K562 (cell line): ENCODE data around the gene PREX1. TPM values are rescaled to one million over a fixed set of nuclear protein-coding genes. Genes with fewer than 3 reads are reported as not detected.

Experiments
- ATAC-seq: fragments of 200-7000 bp; cut with Tn5 transposase; 3 replicates; pipeline ENCODE4 v1.9.1; 2020; ENCODE audit warnings: moderate library complexity
- BruUV-seq: library from RNA; stranded (reverse); fragments of 400-500 nt; replicated peaks from 2 replicates; lab custom pipeline; 2021; lab: Mats Ljungman, UMichigan
- CTCF ChIA-PET: fragments of 300-600 bp; formaldehyde crosslinking; extraction: SDS; loops from one replicate; lab custom pipeline; 2021; ENCODE audit warnings: low intra/inter-chr PET ratio; lab: Yijun Ruan, JAX
- POLR2A ChIA-PET: fragments of 300-600, 350-650 bp; sonication (Branson Sonifier 250); formaldehyde crosslinking; extraction: SDS; loops from one replicate; lab custom pipeline; 2021; ENCODE audit warnings: antibody characterized with exemption, inconsistent platforms; lab: Yijun Ruan, JAX
- DNase-seq, 4 experiments: peaks; one replicate each; pipeline versions ENCODE4 v3.0.0 to v3.0.0-alpha.2; 2011 to 2018; ENCODE audit warnings: low spot score in 3 of 4, mixed read lengths in 3 of 4; ENCODE audit errors: extremely low read depth in 1 of 4
- FAIRE-seq: peaks from 2 replicates; lab custom pipeline; 2011; peaks lifted over from hg19 to GRCh38; lab: Jason Lieb, UNC
- H2AFZ ChIP-seq: 2 replicates; pipeline ENCODE4 v1.6.0; 2011; ENCODE audit warnings: low read depth, low read length, control low read depth, inconsistent platforms
- H3K27ac ChIP-seq: fragments of 200-600 bp; 3 replicates; pipeline ENCODE4 v1.8.0; 2011; ENCODE audit warnings: low read depth, mild to moderate bottlenecking, control low read depth, inconsistent platforms, low read length, moderate library complexity, mixed read lengths; ENCODE audit errors: extremely low read depth
- H3K27me3 ChIP-seq, 2 experiments: fragments of 300-600 bp in 1 of 2; 2 replicates in 1 of 2; 3 replicates in 1 of 2; pipeline versions ENCODE4 v1.6.0 to v1.8.0; 2011; ENCODE audit warnings: inconsistent platforms in 2 of 2, low read length in 2 of 2, mild to moderate bottlenecking in 1 of 2, mixed read lengths in 1 of 2, moderate library complexity in 1 of 2; ENCODE audit not compliant: control insufficient read depth in 2 of 2, insufficient read depth in 2 of 2
- H3K36me3 ChIP-seq: fragments of 300-600 bp; 3 replicates; pipeline ENCODE4 v1.8.0; 2011; ENCODE audit warnings: mild to moderate bottlenecking, low read length, inconsistent platforms; ENCODE audit not compliant: control insufficient read depth, insufficient read depth
- H3K4me1 ChIP-seq, 2 experiments: fragments of 200-600 bp in 1 of 2; replicated peaks in 1 of 2; 2 replicates in 1 of 2; 3 replicates in 1 of 2; pipeline versions ENCODE4 v1.5.1 to v1.8.0; 2011; ENCODE audit warnings: inconsistent platforms in 2 of 2, low read length in 2 of 2, mild to moderate bottlenecking in 1 of 2, mixed read lengths in 1 of 2, moderate library complexity in 1 of 2; ENCODE audit not compliant: control insufficient read depth in 2 of 2, insufficient read depth in 2 of 2
- H3K4me2 ChIP-seq: 2 replicates; pipeline ENCODE4 v1.6.1; 2011; ENCODE audit warnings: low read length, control low read depth, inconsistent platforms, mixed read lengths; ENCODE audit not compliant: insufficient read depth
- H3K4me3 ChIP-seq: fragments of 200-600 bp; sonication (generic), shearing (Covaris generic); 2 replicates; pipeline ENCODE4 v1.5.1; 2016; ENCODE audit warnings: control low read depth, inconsistent platforms
- H3K79me2 ChIP-seq: fragments of 200-600 bp; 3 replicates; pipeline ENCODE4 v1.8.0; 2011; ENCODE audit warnings: low read length, inconsistent platforms; ENCODE audit not compliant: control insufficient read depth, insufficient read depth
- H3K9ac ChIP-seq, 2 experiments: 2 replicates each; pipeline versions ENCODE4 v1.6.0 to v1.6.1; 2011; ENCODE audit warnings: low read depth in 2 of 2, low read length in 2 of 2, control low read depth in 1 of 2, inconsistent platforms in 1 of 2, mild to moderate bottlenecking in 1 of 2, mixed read lengths in 1 of 2; ENCODE audit not compliant: insufficient read depth in 1 of 2
- H3K9me1 ChIP-seq: one replicate; pipeline ENCODE4 v1.6.0; 2011; ENCODE audit warnings: inconsistent platforms, mild to moderate bottlenecking, low read length, moderate library complexity; ENCODE audit not compliant: control insufficient read depth, insufficient read depth
- H3K9me3 ChIP-seq: replicated peaks from 2 replicates; pipeline ENCODE4 v1.5.1; 2011; ENCODE audit warnings: low read depth, low read length, inconsistent platforms; ENCODE audit not compliant: control insufficient read depth, insufficient read depth
- H4K20me1 ChIP-seq: replicated peaks from 2 replicates; pipeline ENCODE4 v1.6.1; 2011; ENCODE audit warnings: low read length, inconsistent platforms, mixed read lengths; ENCODE audit not compliant: control insufficient read depth, insufficient read depth
- BHLHE40 ChIP-seq: IDR thresholded peaks from 2 replicates; pipeline ENCODE4 v1.6.1; 2011; ENCODE audit warnings: low read length, improper control_type of control experiment
- C11orf30 ChIP-seq: fragments of 450-650 bp; IDR thresholded peaks from 2 replicates; pipeline ENCODE4 v1.6.1; 2016; ENCODE audit warnings: low read depth, mild to moderate bottlenecking
- CHD7 ChIP-seq: fragments of 200-600 bp; sonication (generic); IDR thresholded peaks from one replicate; pipeline ENCODE4 v1.6.1; 2012; ENCODE audit warnings: mild to moderate bottlenecking, low read depth, low read length, inconsistent platforms
- NELFE ChIP-seq: IDR thresholded peaks from 2 replicates; pipeline ENCODE4 v1.6.1; 2011; ENCODE audit warnings: mild to moderate bottlenecking; ENCODE audit not compliant: insufficient read depth, insufficient read length
- PHTF2 ChIP-seq: fragments of 250-450 bp; sonication (Bioruptor Pico); IDR thresholded peaks from 2 replicates; pipeline ENCODE4 v1.5.0; 2021; ENCODE audit warnings: mild to moderate bottlenecking
- RBM25 ChIP-seq: fragments of 200-400 bp; formaldehyde crosslinking; IDR thresholded peaks from 2 replicates; pipeline ENCODE4 v1.6.1; 2018; ENCODE audit warnings: low read length, low read depth, moderate library complexity; ENCODE audit not compliant: severe bottlenecking
- TFAP4 ChIP-seq: sonication (generic); formaldehyde crosslinking; IDR thresholded peaks from 2 replicates; pipeline ENCODE4 v1.8.0; 2022; ENCODE audit warnings: missing genetic modification reagents, mild to moderate bottlenecking, moderate library complexity, borderline replicate concordance
- WGBS: fragments of 100-300 bp; shearing (Covaris generic); methylation state at CpG from one replicate; pipeline ENCODE4 v1.1.6; 2016; ENCODE audit warnings: low coverage, mixed read lengths; ENCODE audit not compliant: insufficient coverage; ENCODE audit errors: missing lambda C conversion rate; 5-methylcytosine and 5-hydroxymethylcytosine counted together
- in situ Hi-C: fragments of 300-500 bp; cut with MboI; formaldehyde crosslinking; loops from 4 replicates; pipeline ENCODE4 v1.15.0; 2018; ENCODE audit warnings: inconsistent platforms, mixed read lengths
- intact Hi-C: fragments of 100-400 bp; cut with micrococcal nuclease; formaldehyde crosslinking; loops from 2 replicates; pipeline ENCODE4 v1.14.2; 2022
- polyA plus RNA-seq, 8 experiments: library from polyadenylated mRNA; depleted of rRNA in 4 of 8; stranded (reverse) in 5 of 8; unstranded in 3 of 8; fragments of >200 nt; fragmentation: Nextera tagmentation in 2 of 8; fragmentation: Illumina TruSeq in 1 of 8; extraction: Ambion mirVana in 2 of 8; extraction: Trizol in 1 of 8; gene quantifications; 2 replicates each; pipeline versions ENCODE4 v1.2.1 to v1.2.3, GENCODE V29; 2011 to 2014; ENCODE audit warnings: inconsistent platforms in 1 of 8, missing spikeins in 1 of 8
- total RNA-seq, 7 experiments: library from RNA; depleted of rRNA in 6 of 7; stranded (reverse); fragments of >200 nt in 6 of 7; fragmentation: Illumina TruSeq in 2 of 7; extraction: Trizol in 2 of 7; gene quantifications; 2 replicates each; pipeline versions ENCODE4 v1.2.1 to v1.2.3, GENCODE V29; 2011 to 2021; ENCODE audit warnings: low replicate concordance in 1 of 7

PREX1 gene
- total and polyA plus RNA-seq, 9 of the 15 experiments (the other 6 are each of a cell fraction or from before 2014, with no cell fraction given), result 0.37 to 10.4 (median 4.8) TPM

- TF ChIP-seq RBM25, result no peak
These were observed 43.5 kb downstream of the PREX1 start (continued) for GRCh38 chr20:48784273-48784641.

- Histone ChIP-seq H3K9me1 (no peaks in the 10 kb centered on the region), H2AFZ (no peak overlapping the region), H3K27me3 (peaks cover 0 to 8% of the 10 kb centered on the region in 2 experiments; a peak in 1 of 5 replicates), H3K27ac (no peak overlapping the region), H3K4me2 (no peak overlapping the region), H3K4me1 (peaks cover 6 to 9% of the 10 kb centered on the region in 2 experiments; a peak in 3 of 5 replicates), H3K36me3 (no peaks in the 10 kb centered on the region), H3K9ac (no peak overlapping the region), H4K20me1 (no peaks in the 10 kb centered on the region; the same call in 1 of the 2 replicates), H3K79me2 (no peaks in the 10 kb centered on the region), H3K9me3 (no peaks in the 10 kb centered on the region), H3K4me3 (no peak overlapping the region)
- no TSS peak for BruUV-seq
- WGBS, result 21% methylated on average over 9 of the region's 9 CpGs
- FAIRE-seq, result no peak
- intact Hi-C loops (no loop called here), in situ Hi-C loops (no loop called here)
- DNase-seq, result no peak
- CTCF ChIA-PET, result no interaction called here
- POLR2A ChIA-PET, result no interaction called here
- ATAC-seq, result no peak
- TF ChIP-seq BHLHE40 (no peak), PHTF2 (no peak), NELFE (no peak), CHD7 (no peak), TFAP4 (CRISPR knock-in tag) (no peak), C11orf30 (no peak)
These were observed 44.1 kb downstream of the PREX1 start for GRCh38 chr20:48783533-48784272.
